H1 (cell line): Measurements from ENCODE around the gene MICU1. TPM values are rescaled to one million over a fixed set of nuclear protein-coding genes. Genes with fewer than 3 reads are reported as not detected.

Source experiments
- CTCF ChIA-PET: fragments of 300-600 bp; sonication (Branson Sonifier 250); formaldehyde crosslinking; loops from one replicate; lab custom pipeline; 2021; ENCODE audit not compliant: partially characterized antibody; lab: Charles Lee
- POLR2A ChIA-PET: fragments of 300-600 bp; sonication (Branson Sonifier 250); formaldehyde crosslinking; loops from one replicate; lab custom pipeline; 2021; ENCODE audit warnings: inconsistent platforms; ENCODE audit not compliant: partially characterized antibody; lab: Charles Lee
- DNase-seq, 2 experiments: peaks; one replicate each; pipeline versions ENCODE4 v3.0.0 to v3.0.0-alpha.2; 2010 to 2022; ENCODE audit warnings: low spot score in 2 of 2, low read depth in 1 of 2, mixed read lengths in 1 of 2
- FAIRE-seq: peaks from 2 replicates; lab custom pipeline; 2011; peaks lifted over from hg19 to GRCh38; lab: Jason Lieb, UNC
- H2AFZ ChIP-seq: 2 replicates; pipeline ENCODE4 v1.8.1; 2012; ENCODE audit warnings: low read length, inconsistent platforms
- H2AK5ac ChIP-seq: 2 replicates; pipeline ENCODE4 v1.6.1; 2013; ENCODE audit warnings: low read depth, low read length
- H2BK120ac ChIP-seq: replicated peaks from 2 replicates; pipeline ENCODE3; 2013; ENCODE audit warnings: low read depth, low read length, inconsistent platforms
- H2BK12ac ChIP-seq: 2 replicates; pipeline ENCODE4 v1.6.1; 2013; ENCODE audit warnings: low read depth, low read length
- H2BK15ac ChIP-seq: 2 replicates; pipeline ENCODE4 v1.6.1; 2013; ENCODE audit warnings: low read length
- H2BK20ac ChIP-seq: 2 replicates; pipeline ENCODE4 v1.6.1; 2013; ENCODE audit warnings: low read length
- H2BK5ac ChIP-seq: 2 replicates; pipeline ENCODE4 v1.6.1; 2013; ENCODE audit warnings: low read depth, low read length
- H3K14ac ChIP-seq: 2 replicates; pipeline ENCODE4 v1.6.1; 2013; ENCODE audit warnings: inconsistent platforms; ENCODE audit not compliant: insufficient read length
- H3K18ac ChIP-seq: 2 replicates; pipeline ENCODE4 v1.6.1; 2013; ENCODE audit warnings: low read length; ENCODE audit errors: extremely low read depth
- H3K23ac ChIP-seq: 2 replicates; pipeline ENCODE4 v1.6.1; 2013; ENCODE audit warnings: inconsistent platforms; ENCODE audit not compliant: insufficient read length
- H3K23me2 ChIP-seq: 2 replicates; pipeline ENCODE4 v1.6.1; 2013; ENCODE audit warnings: low read depth, low read length
- H3K27ac ChIP-seq: 2 replicates; pipeline ENCODE4 v1.6.1; 2011; ENCODE audit warnings: low read depth, low read length, inconsistent platforms
- H3K27me3 ChIP-seq, 4 experiments: replicated peaks in 1 of 4; 1 replicate in 1 of 4; 2 replicates in 3 of 4; pipeline versions ENCODE4 v1.6.1 to v1.8.1; 2011 to 2013; ENCODE audit warnings: low read length in 3 of 4, mild to moderate bottlenecking in 3 of 4, inconsistent platforms in 2 of 4, mixed read lengths in 2 of 4, moderate library complexity in 1 of 4; ENCODE audit not compliant: control insufficient read depth in 3 of 4, insufficient read depth in 3 of 4; ENCODE audit errors: extremely low read depth in 1 of 4
- H3K36me3 ChIP-seq, 4 experiments: 2 replicates each; pipeline versions ENCODE4 v1.6.1 to v1.8.1; 2011 to 2013; ENCODE audit warnings: mild to moderate bottlenecking in 4 of 4, low read length in 3 of 4, moderate library complexity in 2 of 4, control low read depth in 1 of 4, inconsistent platforms in 1 of 4; ENCODE audit not compliant: insufficient read depth in 4 of 4, control insufficient read depth in 2 of 4
- H3K4ac ChIP-seq: replicated peaks from 2 replicates; pipeline ENCODE3; 2013; ENCODE audit warnings: low read length, low read depth, mixed read lengths, inconsistent platforms; ENCODE audit not compliant: insufficient read length
- H3K4me1 ChIP-seq, 4 experiments: replicated peaks in 1 of 4; 1 replicate in 1 of 4; 2 replicates in 3 of 4; pipeline versions ENCODE4 v1.6.1 to v1.8.1; 2011 to 2013; ENCODE audit warnings: low read length in 3 of 4, inconsistent platforms in 2 of 4, mixed read lengths in 1 of 4; ENCODE audit not compliant: insufficient read depth in 4 of 4, control insufficient read depth in 3 of 4
- H3K4me2 ChIP-seq, 2 experiments: 2 replicates each; pipeline versions ENCODE4 v1.6.1 to v1.8.1; 2011 to 2013; ENCODE audit warnings: low read depth in 2 of 2, low read length in 2 of 2, control low read depth in 1 of 2, inconsistent platforms in 1 of 2, mild to moderate bottlenecking in 1 of 2; ENCODE audit not compliant: insufficient read depth in 1 of 2
- H3K4me3 ChIP-seq, 4 experiments: fragments of 200-600, 300-600 bp in 1 of 4; sonication (generic), shearing (Covaris generic), sonication (Bioruptor Twin) in 1 of 4; 2 replicates each; pipeline versions ENCODE4 v1.5.1 to v1.8.1; 2011 to 2016; ENCODE audit warnings: low read length in 4 of 4, low read depth in 3 of 4, control low read depth in 2 of 4, inconsistent platforms in 2 of 4, mild to moderate bottlenecking in 2 of 4, mixed read lengths in 1 of 4, moderate library complexity in 1 of 4; ENCODE audit not compliant: insufficient read depth in 2 of 4; ENCODE audit errors: extremely low read depth in 1 of 4
- H3K56ac ChIP-seq: replicated peaks from 2 replicates; pipeline ENCODE3; 2013; ENCODE audit warnings: low read depth, mild to moderate bottlenecking, mixed read lengths, low read length, inconsistent platforms; ENCODE audit not compliant: insufficient read length
- H3K79me1 ChIP-seq: 2 replicates; pipeline ENCODE4 v1.6.1; 2013; ENCODE audit warnings: low read depth, low read length, control low read depth
- H3K79me2 ChIP-seq, 2 experiments: 2 replicates each; pipeline versions ENCODE4 v1.6.1 to v1.8.1; 2012 to 2013; ENCODE audit warnings: low read length in 2 of 2, mild to moderate bottlenecking in 2 of 2, inconsistent platforms in 1 of 2; ENCODE audit not compliant: insufficient read depth in 2 of 2, control insufficient read depth in 1 of 2
- H3K9ac ChIP-seq, 4 experiments: replicated peaks in 1 of 4; 1 replicate in 1 of 4; 2 replicates in 3 of 4; pipeline versions ENCODE4 v1.6.1 to v1.8.1; 2011 to 2013; ENCODE audit warnings: low read depth in 3 of 4, low read length in 3 of 4, control low read depth in 2 of 4, mild to moderate bottlenecking in 2 of 4, moderate library complexity in 2 of 4, inconsistent platforms in 1 of 4; ENCODE audit errors: extremely low read depth in 1 of 4
- H3K9me3 ChIP-seq, 2 experiments: 2 replicates each; pipeline versions ENCODE4 v1.6.1 to v1.8.1; 2012 to 2013; ENCODE audit warnings: mild to moderate bottlenecking in 2 of 2, moderate library complexity in 2 of 2, control low read depth in 1 of 2, inconsistent platforms in 1 of 2, low read depth in 1 of 2, low read length in 1 of 2, mixed read lengths in 1 of 2; ENCODE audit not compliant: insufficient read depth in 2 of 2
- H4K20me1 ChIP-seq, 2 experiments: replicated peaks in 1 of 2; 2 replicates each; pipeline versions ENCODE3 to v1.8.1; 2011 to 2013; ENCODE audit warnings: inconsistent platforms in 2 of 2, low read length in 2 of 2, mild to moderate bottlenecking in 1 of 2; ENCODE audit not compliant: insufficient read depth in 2 of 2, control insufficient read depth in 1 of 2
- H4K5ac ChIP-seq: 2 replicates; pipeline ENCODE4 v1.6.1; 2013; ENCODE audit warnings: low read length, low read depth, mixed read lengths, inconsistent platforms; ENCODE audit not compliant: insufficient read length
- H4K8ac ChIP-seq: 2 replicates; pipeline ENCODE4 v1.8.0; 2013; ENCODE audit warnings: mild to moderate bottlenecking, moderate library complexity, low read length, inconsistent platforms; ENCODE audit not compliant: insufficient read depth; ENCODE audit errors: extremely low read depth
- H4K91ac ChIP-seq: replicated peaks from 2 replicates; pipeline ENCODE3; 2013; ENCODE audit warnings: low read length, mixed read lengths, inconsistent platforms; ENCODE audit not compliant: insufficient read length
- FOSL1 ChIP-seq: IDR thresholded peaks from 2 replicates; pipeline ENCODE4 v1.6.1; 2011; ENCODE audit warnings: mild to moderate bottlenecking, low read depth, low read length, moderate library complexity; ENCODE audit not compliant: insufficient read depth
- HDAC6 ChIP-seq: IDR thresholded peaks from one replicate; pipeline ENCODE4 v1.7.1; 2012; ENCODE audit warnings: low read depth, mild to moderate bottlenecking, inconsistent platforms, low read length, moderate library complexity
- RBBP5 ChIP-seq: IDR thresholded peaks from 2 replicates; pipeline ENCODE4 v1.7.1; 2012; ENCODE audit warnings: low read depth, mild to moderate bottlenecking, inconsistent platforms, low read length, moderate library complexity, borderline replicate concordance
- RFX5 ChIP-seq: IDR thresholded peaks from 2 replicates; pipeline ENCODE4 v1.6.1; 2011; ENCODE audit warnings: low read depth, low read length, improper control_type of control experiment, borderline replicate concordance
- USF2 ChIP-seq: IDR thresholded peaks from 2 replicates; pipeline ENCODE4 v1.6.1; 2011; ENCODE audit warnings: low read length, improper control_type of control experiment
- WGBS, 2 experiments: shearing (Covaris generic) in 1 of 2; methylation state at CpG; one replicate each; pipeline versions ENCODE4 v1.1.6 to v1.1.7; 2013 to 2015; ENCODE audit warnings: low lambda C conversion rate in 2 of 2, mixed read lengths in 2 of 2, inconsistent platforms in 1 of 2, low coverage in 1 of 2, missing lambda C conversion rate in 1 of 2; ENCODE audit not compliant: insufficient replicate concordance in 2 of 2, insufficient coverage in 1 of 2, insufficient read length in 1 of 2; ENCODE audit errors: extremely low coverage in 1 of 2, missing lambda C conversion rate in 1 of 2; 5-methylcytosine and 5-hydroxymethylcytosine counted together
- polyA plus RNA-seq, 7 experiments: library from polyadenylated mRNA; depleted of rRNA in 3 of 7; stranded (reverse) in 5 of 7; unstranded in 2 of 7; fragments of >200 nt in 5 of 7; fragments of 200-250 nt in 2 of 7; gene quantifications; 1 replicate in 5 of 7; 2 replicates in 1 of 7; 4 replicates in 1 of 7; pipeline versions ENCODE4 v1.2.1 to v1.2.3, GENCODE V29; 2011 to 2013; ENCODE audit warnings: missing spikeins in 2 of 7, mixed read lengths in 2 of 7
- total RNA-seq: library from RNA; stranded (reverse); fragmentation: NEBNext Ultra II Directional; extraction: Animal tissue kit (Norgen Biotek cat#: 25700); gene quantifications from 2 replicates; pipeline ENCODE4 v1.2.1, GENCODE V29; 2021

Gene MICU1
- total and polyA plus RNA-seq, 2 of the 8 experiments (the other 6 are each of a cell fraction or from before 2014, with no cell fraction given), result 18.0 to 36.7 TPM

GRCh38 chr10:72487116-72487515 is 138.8 kb downstream of the MICU1 start:
- no peak overlapping the region for H2AFZ ChIP-seq
- no peaks in the 10 kb centered on the region for H3K79me1 ChIP-seq
- no peak overlapping the region for H4K8ac ChIP-seq
- no peak overlapping the region for H3K4ac ChIP-seq
- no peak overlapping the region for H2AK5ac ChIP-seq
- no peak overlapping the region for H2BK5ac ChIP-seq
- FAIRE-seq (no peak), DNase-seq (no peak)
- WGBS, 2 experiments, result 86% methylated on average over 4 of the region's 4 CpGs; no CpG with 5 or more reads in 1 of the 2 experiments
- peaks cover 0 to 2% of the 10 kb centered on the region in 2 experiments for H4K20me1 ChIP-seq
- no peak overlapping the region for H3K14ac ChIP-seq
- no peak overlapping the region for H4K5ac ChIP-seq
- no peaks in the 10 kb centered on the region for H3K23me2 ChIP-seq
- TF ChIP-seq RBBP5, result no peak
- TF ChIP-seq HDAC6, result no peak
- TF ChIP-seq FOSL1, result no peak
- TF ChIP-seq RFX5, result no peak
- no peak for TF ChIP-seq USF2
- no peak overlapping the region for H2BK12ac ChIP-seq
- H2BK15ac ChIP-seq, result no peak overlapping the region
- H3K4me1 ChIP-seq, result 0 out of 7 replicates have a peak, but pooled peaks cover 0 to 4% (median 0%) of the 10 kb centered on the region in 4 experiments
- H3K27me3 ChIP-seq, result no peaks in the 10 kb centered on the region
- no peaks in the 10 kb centered on the region for H3K79me2 ChIP-seq
- no peak overlapping the region for H3K4me2 ChIP-seq
- POLR2A ChIA-PET, result no interaction called here
- no peak overlapping the region for H3K27ac ChIP-seq
- no peak overlapping the region for H3K4me3 ChIP-seq
- H3K56ac ChIP-seq, result no peak overlapping the region
- no peak overlapping the region for H2BK120ac ChIP-seq
- H3K9me3 ChIP-seq, result no peaks in the 10 kb centered on the region
- no peak overlapping the region for H4K91ac ChIP-seq
- CTCF ChIA-PET, result no interaction called here
- H3K18ac ChIP-seq, result no peak overlapping the region
- no peak overlapping the region for H3K9ac ChIP-seq
- H3K23ac ChIP-seq, result no peak overlapping the region
- no peaks in the 10 kb centered on the region for H3K36me3 ChIP-seq
- H2BK20ac ChIP-seq, result no peak overlapping the region
